ENCODE measurements around the gene PHF2.

DNA sequence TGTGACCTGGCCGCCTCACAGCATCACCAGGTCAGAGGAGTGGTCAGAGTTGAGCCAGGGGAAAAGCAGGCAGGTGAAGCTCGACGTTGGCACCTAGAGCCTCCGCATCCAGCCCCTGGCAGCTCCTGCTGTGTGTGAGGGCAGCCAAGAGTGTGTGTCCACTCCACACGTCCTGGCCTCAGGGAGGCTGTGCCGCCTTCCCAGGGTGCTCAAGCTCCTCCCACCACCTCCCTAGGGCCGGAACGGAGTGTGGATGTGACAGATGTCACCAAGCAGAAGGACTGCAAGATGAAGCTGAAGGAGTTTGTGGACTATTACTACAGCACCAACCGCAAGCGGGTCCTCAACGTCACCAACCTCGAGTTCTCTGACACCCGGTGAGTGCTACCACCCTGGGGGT lies 72.5 kb downstream of the PHF2 start:
- TF ChIP-seq, protein P1, sequence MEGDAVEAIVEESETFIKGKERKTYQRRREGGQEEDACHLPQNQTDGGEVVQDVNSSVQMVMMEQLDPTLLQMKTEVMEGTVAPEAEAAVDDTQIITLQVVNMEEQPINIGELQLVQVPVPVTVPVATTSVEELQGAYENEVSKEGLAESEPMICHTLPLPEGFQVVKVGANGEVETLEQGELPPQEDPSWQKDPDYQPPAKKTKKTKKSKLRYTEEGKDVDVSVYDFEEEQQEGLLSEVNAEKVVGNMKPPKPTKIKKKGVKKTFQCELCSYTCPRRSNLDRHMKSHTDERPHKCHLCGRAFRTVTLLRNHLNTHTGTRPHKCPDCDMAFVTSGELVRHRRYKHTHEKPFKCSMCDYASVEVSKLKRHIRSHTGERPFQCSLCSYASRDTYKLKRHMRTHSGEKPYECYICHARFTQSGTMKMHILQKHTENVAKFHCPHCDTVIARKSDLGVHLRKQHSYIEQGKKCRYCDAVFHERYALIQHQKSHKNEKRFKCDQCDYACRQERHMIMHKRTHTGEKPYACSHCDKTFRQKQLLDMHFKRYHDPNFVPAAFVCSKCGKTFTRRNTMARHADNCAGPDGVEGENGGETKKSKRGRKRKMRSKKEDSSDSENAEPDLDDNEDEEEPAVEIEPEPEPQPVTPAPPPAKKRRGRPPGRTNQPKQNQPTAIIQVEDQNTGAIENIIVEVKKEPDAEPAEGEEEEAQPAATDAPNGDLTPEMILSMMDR (IDR thresholded peaks at IDR 0.05; ENCODE audit: low read depth, low read length): no peak
- TF ChIP-seq EZH2phosphoT487 (IDR thresholded peaks at IDR 0.05; ENCODE audit: low read depth): no peak

Measured in OCI-LY3 (cell line).